ENCODE data around the gene FAM240A. TPM values are rescaled to one million over a fixed set of nuclear protein-coding genes. Genes with fewer than 3 reads are reported as not detected.

The FAM240A gene
- total RNA-seq, 1 experiment from 2014 or later = not detected

- DNase-seq = no peak
- intact Hi-C loops (cut with micrococcal nuclease; ENCODE audit: unreplicated experiment) = no loop called here
- no peaks in the 10 kb centered on the region for H3K9me3 ChIP-seq (ENCODE audit: insufficient read depth, low read depth)
- no peaks in the 10 kb centered on the region for H3F3A ChIP-seq (ENCODE audit: insufficient read depth, low read depth)
- H4K20me1 ChIP-seq (ENCODE audit: insufficient read depth) = no peaks in the 10 kb centered on the region
- H3K27ac ChIP-seq = no peak overlapping the region
- H3K79me2 ChIP-seq (ENCODE audit: low read depth) = no peaks in the 10 kb centered on the region
- no peaks in the 10 kb centered on the region for H3K27me3 ChIP-seq (ENCODE audit: insufficient read depth, low read depth)
- H3K4me1 ChIP-seq (replicated peaks; ENCODE audit: insufficient read depth) = no peaks in the 10 kb centered on the region
- no TSS peak for BruUV-seq (replicated peaks)
- no peak overlapping the region for H2AFZ ChIP-seq
- POLR2A ChIA-PET (ENCODE audit: unreplicated experiment) = no interaction called here
- H3K9me2 ChIP-seq (ENCODE audit: insufficient read depth) = no peaks in the 10 kb centered on the region
- no peak for TF ChIP-seq EZH2 (IDR thresholded peaks at IDR 0.05; ENCODE audit: low read depth)
- no peak overlapping the region for H3K4me2 ChIP-seq
- no peaks in the 10 kb centered on the region for H3K36me3 ChIP-seq (ENCODE audit: low read depth)
- CTCF ChIA-PET = no interaction called here
- H3K4me3 ChIP-seq = no peak overlapping the region
Measured at GRCh38 chr3:46593274-46593862, 19.0 kb upstream of the FAM240A start.

GRCh38 chr3:46593979-46594378 lies 18.3 kb upstream of the FAM240A start:
- no peaks in the 10 kb centered on the region for H3K9me3 ChIP-seq (ENCODE audit: insufficient read depth, low read depth)
- no peaks in the 10 kb centered on the region for H3K9me2 ChIP-seq (ENCODE audit: insufficient read depth)
- H3K4me3 ChIP-seq = no peak overlapping the region
- TF ChIP-seq EZH2 (IDR thresholded peaks at IDR 0.05; ENCODE audit: low read depth) = no peak
- H3K4me1 ChIP-seq (replicated peaks; ENCODE audit: insufficient read depth) = no peaks in the 10 kb centered on the region
- no peaks in the 10 kb centered on the region for H3K79me2 ChIP-seq (ENCODE audit: low read depth)
- H3K4me2 ChIP-seq = no peak overlapping the region
- H3K27ac ChIP-seq = no peak overlapping the region
- no peaks in the 10 kb centered on the region for H3K36me3 ChIP-seq (ENCODE audit: low read depth)
- H2AFZ ChIP-seq = no peak overlapping the region
- ChIA-PET POLR2A (ENCODE audit: unreplicated experiment) (no interaction called here), CTCF (no interaction called here)
- no peaks in the 10 kb centered on the region for H3K27me3 ChIP-seq (ENCODE audit: insufficient read depth, low read depth)
- no peaks in the 10 kb centered on the region for H3F3A ChIP-seq (ENCODE audit: insufficient read depth, low read depth)
- DNase-seq = no peak
- no peaks in the 10 kb centered on the region for H4K20me1 ChIP-seq (ENCODE audit: insufficient read depth)
- intact Hi-C loops (cut with micrococcal nuclease; ENCODE audit: unreplicated experiment) = no loop called here
- no TSS peak for BruUV-seq (replicated peaks)

DNA sequence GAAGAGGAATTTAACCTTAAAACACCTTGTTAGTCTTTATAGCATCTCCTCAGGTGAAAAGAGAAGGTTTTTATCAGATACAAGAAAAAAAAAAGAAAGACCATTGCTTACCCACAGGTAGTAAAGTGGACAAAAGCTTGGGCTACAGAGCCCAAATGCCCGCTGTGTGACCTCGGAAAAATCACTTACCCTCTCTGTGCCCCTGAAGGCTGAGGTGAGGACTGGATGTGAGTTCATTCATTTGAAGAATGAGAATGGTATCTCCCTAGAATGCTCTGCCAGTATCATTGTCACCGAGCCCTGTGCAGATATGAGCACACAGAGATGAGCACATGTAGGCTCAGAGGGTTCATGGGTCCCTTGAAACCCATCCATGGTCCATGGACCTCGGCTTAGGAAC lies 17.6 kb upstream of the FAM240A start:
- Histone ChIP-seq H3K27ac (no peak overlapping the region), H3K4me3 (no peak overlapping the region), H3K27me3 (ENCODE audit: insufficient read depth, low read depth) (no peaks in the 10 kb centered on the region), H3K4me1 (replicated peaks; ENCODE audit: insufficient read depth) (no peaks in the 10 kb centered on the region), H2AFZ (no peak overlapping the region), H3K9me3 (ENCODE audit: insufficient read depth, low read depth) (no peaks in the 10 kb centered on the region), H4K20me1 (ENCODE audit: insufficient read depth) (no peaks in the 10 kb centered on the region), H3K4me2 (no peak overlapping the region), H3F3A (ENCODE audit: insufficient read depth, low read depth) (no peaks in the 10 kb centered on the region), H3K36me3 (ENCODE audit: low read depth) (no peaks in the 10 kb centered on the region), H3K9me2 (ENCODE audit: insufficient read depth) (no peaks in the 10 kb centered on the region), H3K79me2 (ENCODE audit: low read depth) (no peaks in the 10 kb centered on the region)
- DNase-seq = no peak
- intact Hi-C loops (cut with micrococcal nuclease; ENCODE audit: unreplicated experiment) = no loop called here
- no TSS peak for BruUV-seq (replicated peaks)
- CTCF ChIA-PET = no interaction called here
- TF ChIP-seq CTCF (conservative IDR thresholded peaks at IDR 0.05) = no peak
- no peak for TF ChIP-seq EZH2 (IDR thresholded peaks at IDR 0.05; ENCODE audit: low read depth)
- POLR2A ChIA-PET (ENCODE audit: unreplicated experiment) = no interaction called here

DNA sequence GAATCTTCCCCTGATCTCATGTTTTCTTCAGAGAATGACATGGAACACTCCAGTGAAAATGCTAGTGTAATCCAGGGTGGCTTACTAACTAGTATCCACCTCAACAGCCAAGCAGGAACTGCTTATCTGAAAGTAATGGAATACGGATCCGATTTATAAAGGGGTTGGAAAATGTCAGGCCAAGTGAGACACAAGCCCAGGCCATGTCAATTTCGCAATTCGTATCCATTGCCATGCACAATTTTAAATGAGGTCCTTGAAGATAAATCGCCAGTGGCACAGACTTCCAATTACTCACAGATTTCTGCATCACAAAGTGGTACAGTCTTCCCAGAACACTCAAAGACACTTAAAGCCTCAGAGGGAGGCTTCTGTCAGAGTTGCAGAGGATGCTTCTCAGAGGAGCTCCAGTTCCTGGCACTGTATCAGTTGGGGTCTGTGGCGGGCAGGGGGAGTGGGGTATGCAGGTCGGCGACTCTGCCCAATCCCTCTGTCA lies 16.5 kb upstream of the FAM240A start:
- Histone ChIP-seq H2AFZ (no peak overlapping the region), H3K9me3 (ENCODE audit: insufficient read depth, low read depth) (no peaks in the 10 kb centered on the region), H3K79me2 (ENCODE audit: low read depth) (no peaks in the 10 kb centered on the region), H3K36me3 (ENCODE audit: low read depth) (no peaks in the 10 kb centered on the region), H3K27ac (no peak overlapping the region), H3K4me1 (replicated peaks; ENCODE audit: insufficient read depth) (no peaks in the 10 kb centered on the region), H3K4me3 (no peak overlapping the region), H3K9me2 (ENCODE audit: insufficient read depth) (no peaks in the 10 kb centered on the region), H3K27me3 (ENCODE audit: insufficient read depth, low read depth) (no peaks in the 10 kb centered on the region), H3K4me2 (no peak overlapping the region), H4K20me1 (ENCODE audit: insufficient read depth) (no peaks in the 10 kb centered on the region), H3F3A (ENCODE audit: insufficient read depth, low read depth) (no peaks in the 10 kb centered on the region)
- TF ChIP-seq CTCF (conservative IDR thresholded peaks at IDR 0.05) (no peak), EZH2 (IDR thresholded peaks at IDR 0.05; ENCODE audit: low read depth) (no peak)
- no peak for DNase-seq
- intact Hi-C loops (cut with micrococcal nuclease; ENCODE audit: unreplicated experiment) = no loop called here
- ChIA-PET POLR2A (ENCODE audit: unreplicated experiment) (no interaction called here), CTCF (no interaction called here)
- BruUV-seq (replicated peaks) = no TSS peak
